ENCODE results near the gene TEFM. TPM values are rescaled to one million over a fixed set of nuclear protein-coding genes. Genes with fewer than 3 reads are reported as not detected.
"Not testable (repeated sequence)": the region's sequence is repeated elsewhere in the genome, so short reads cannot be mapped to it uniquely, and the experiment has no call there.

TEFM gene
- total RNA-seq, 6 experiments from 2014 or later: 12.7 to 14.5 (median 13.5) TPM

- DNase-seq: no peak
- Mint-ChIP-seq H3K36me3 (ENCODE audit: low read depth) (no peaks in the 10 kb centered on the region; the same call in 1 of the 2 replicates), H3K4me3 (no peak overlapping the region), H3K4me1 (ENCODE audit: low read depth) (peaks cover 17% of the 10 kb centered on the region), H3K27me3 (ENCODE audit: insufficient read depth) (peaks cover 8% of the 10 kb centered on the region), H3K9me3 (no peaks in the 10 kb centered on the region), H3K27ac (no peak overlapping the region)
- no peak for TF ChIP-seq CTCF (IDR thresholded peaks at IDR 0.05)
Observed at GRCh38 chr17:30917050-30917449, 11.0 kb upstream of the TEFM start.

DNA sequence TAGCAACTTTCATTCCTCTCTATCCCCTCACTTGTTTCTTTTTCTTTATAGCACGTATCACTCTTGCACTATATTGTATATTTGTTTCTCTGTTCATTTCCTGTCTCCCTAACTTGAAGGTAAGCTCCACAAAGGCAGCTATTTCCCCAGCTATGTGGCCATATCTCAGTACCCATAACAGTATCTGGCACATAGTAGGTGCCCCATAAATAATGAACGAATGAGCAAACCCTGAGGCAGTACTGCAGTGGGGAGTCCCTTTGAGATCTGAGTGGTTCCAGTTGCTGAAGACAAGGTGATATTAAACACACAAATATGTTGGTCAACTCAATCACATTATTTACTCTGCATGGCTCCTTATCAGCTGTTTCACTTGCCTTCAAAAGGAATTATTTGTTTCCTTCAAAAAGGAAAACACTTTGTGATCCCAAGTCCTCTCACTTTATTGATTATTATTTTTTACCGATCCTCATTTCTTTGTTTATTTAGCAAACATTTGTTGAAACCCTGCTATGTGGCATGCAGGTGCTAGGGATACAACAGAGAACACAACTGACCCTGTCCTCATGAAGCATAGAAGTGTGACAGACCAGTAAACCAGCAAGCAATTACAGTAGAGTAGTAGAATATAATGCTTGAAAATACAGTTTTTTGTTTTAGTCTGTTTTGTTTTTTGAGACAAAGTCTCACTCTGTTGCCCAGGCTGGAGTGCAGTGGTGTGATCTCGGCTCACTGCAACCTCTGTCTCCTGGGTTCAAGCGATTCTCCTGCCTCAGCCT lies 10.0 kb upstream of the TEFM start:
- TF ChIP-seq CTCF (IDR thresholded peaks at IDR 0.05): no peak
- DNase-seq: no peak
- Mint-ChIP-seq H3K27me3 (ENCODE audit: insufficient read depth) (peaks cover 3% of the 10 kb centered on the region), H3K27ac (no peak overlapping the region), H3K36me3 (ENCODE audit: low read depth) (no peaks in the 10 kb centered on the region; the same call in 1 of the 2 replicates), H3K4me1 (ENCODE audit: low read depth) (peaks cover 12% of the 10 kb centered on the region), H3K9me3 (no peaks in the 10 kb centered on the region), H3K4me3 (no peak overlapping the region)

DNA sequence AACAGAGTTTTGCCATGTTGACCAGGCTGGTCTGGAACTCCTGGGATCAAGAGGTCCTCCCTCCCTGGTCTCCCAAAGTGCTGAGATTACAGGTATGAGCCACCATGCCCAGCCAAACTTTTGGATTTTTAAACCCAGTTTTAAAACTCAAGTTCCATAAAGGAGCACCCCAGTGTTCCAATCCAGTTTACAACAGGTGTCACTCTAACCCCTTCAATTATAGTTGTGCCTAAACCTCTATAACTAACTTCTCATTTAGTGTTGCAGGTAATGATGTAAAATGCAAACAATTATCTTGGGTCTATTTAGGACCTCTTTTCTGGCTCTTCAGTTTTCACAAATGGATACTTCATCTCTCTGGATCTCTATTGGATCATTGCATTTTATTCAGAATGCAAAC lies 7.9 kb upstream of the TEFM start:
- no peak overlapping the region for H3K27ac Mint-ChIP-seq
- TF ChIP-seq CTCF (IDR thresholded peaks at IDR 0.05): no peak
- no peaks in the 10 kb centered on the region for H3K9me3 Mint-ChIP-seq
- no peaks in the 10 kb centered on the region for H3K4me1 Mint-ChIP-seq (ENCODE audit: low read depth)
- H3K27me3 Mint-ChIP-seq (ENCODE audit: insufficient read depth): no peaks in the 10 kb centered on the region
- DNase-seq: no peak
- H3K4me3 Mint-ChIP-seq: no peak overlapping the region
- H3K36me3 Mint-ChIP-seq (ENCODE audit: low read depth): no peaks in the 10 kb centered on the region

- not testable (repeated sequence) for H3K36me3 Mint-ChIP-seq (ENCODE audit: low read depth); H3K27ac Mint-ChIP-seq; H3K9me3 Mint-ChIP-seq; DNase-seq; H3K27me3 Mint-ChIP-seq (ENCODE audit: insufficient read depth); H3K4me3 Mint-ChIP-seq
- H3K4me1 Mint-ChIP-seq (ENCODE audit: low read depth): peaks cover 18% of the 10 kb centered on the region
Observed at GRCh38 chr17:30910151-30910550, 4.1 kb upstream of the TEFM start.

GRCh38 chr17:30908717-30909420 lies 2.8 kb upstream of the TEFM start:
- no peaks in the 10 kb centered on the region; the same call in 1 of the 2 replicates for H3K27me3 Mint-ChIP-seq (ENCODE audit: insufficient read depth)
- H3K4me1 Mint-ChIP-seq (ENCODE audit: low read depth): peaks cover 22% of the 10 kb centered on the region
- H3K36me3 Mint-ChIP-seq (ENCODE audit: low read depth): peaks cover 12% of the 10 kb centered on the region
- no peak for DNase-seq
- H3K4me3 Mint-ChIP-seq: no peak overlapping the region
- no peak for TF ChIP-seq CTCF (IDR thresholded peaks at IDR 0.05)
- H3K9me3 Mint-ChIP-seq: no peaks in the 10 kb centered on the region
- H3K27ac Mint-ChIP-seq: no peak overlapping the region

DNA sequence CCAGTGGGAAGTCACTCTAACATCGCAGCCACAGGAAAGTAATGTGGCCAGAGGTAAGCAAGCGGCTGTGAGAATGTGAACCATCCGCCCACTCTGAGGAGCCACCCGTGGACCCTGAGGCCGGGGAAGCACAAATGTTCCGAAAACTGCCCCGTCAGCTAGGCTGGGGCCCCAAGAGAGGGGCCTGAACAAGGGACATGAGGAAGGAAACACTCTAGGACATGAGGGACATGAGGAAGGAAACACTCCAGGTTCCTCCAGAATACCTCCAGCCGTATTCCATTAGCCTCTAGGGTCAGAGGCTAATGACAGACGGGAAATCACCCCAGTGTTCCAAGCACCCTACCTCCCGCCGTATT lies 317 bp downstream of the TEFM start:
- Mint-ChIP-seq H3K27ac (peak overlapping the region; percentile 88), H3K36me3 (ENCODE audit: low read depth) (peaks cover 17% of the 10 kb centered on the region), H3K27me3 (ENCODE audit: insufficient read depth) (no peaks in the 10 kb centered on the region; the same call in 1 of the 2 replicates), H3K4me1 (ENCODE audit: low read depth) (peaks cover 27% of the 10 kb centered on the region), H3K9me3 (no peaks in the 10 kb centered on the region), H3K4me3 (peak overlapping the region; percentile 95)
- no peak for TF ChIP-seq CTCF (IDR thresholded peaks at IDR 0.05)
- no peak for DNase-seq

All from HFFc6 (cell line).